OCI-LY1 (cell line): ENCODE measurements around the gene CLEC16A.

ENCODE experiments used
- CTCF ChIP-seq: fragments of 200-600 bp; sonication (generic), shearing (Covaris generic); IDR thresholded peaks from 2 replicates; pipeline ENCODE4 v1.5.1; 2017; ENCODE audit warnings: mild to moderate bottlenecking, antibody characterized with exemption, low read length, moderate library complexity, mixed read lengths
- EZH2 ChIP-seq: fragments of 200-600 bp; sonication (generic), shearing (Covaris generic); IDR thresholded peaks from 2 replicates; pipeline ENCODE4 v1.8.0; 2017; ENCODE audit warnings: borderline replicate concordance, mixed run types, mild to moderate bottlenecking, antibody characterized with exemption, low read length, moderate library complexity, mixed read lengths

GRCh38 chr16:11042191-11042590 is 97.8 kb downstream of the CLEC16A start:
- TF ChIP-seq CTCF = no peak
- no peak for TF ChIP-seq EZH2
